Measurements from ENCODE around the gene MFN1. TPM values are rescaled to one million over a fixed set of nuclear protein-coding genes. Genes with fewer than 3 reads are reported as not detected.

MFN1 gene
- total RNA-seq, 1 experiment from 2014 or later: 45.2 TPM

GRCh38 chr3:179432021-179432420 lies 84.5 kb downstream of the MFN1 start:
- Histone ChIP-seq H3K79me1 (ENCODE audit: insufficient read depth, low read depth, low read length, poor library complexity, severe bottlenecking) (peaks cover 2% of the 10 kb centered on the region), H4K8ac (replicated peaks; ENCODE audit: insufficient read length, low read depth, low read length) (no peak overlapping the region), H3K56ac (ENCODE audit: insufficient read length, low read depth, low read length) (no peak overlapping the region), H3T11ph (ENCODE audit: low read length) (no peak overlapping the region), H3K9me3 (ENCODE audit: control insufficient read depth, low read depth, low read length) (no peaks in the 10 kb centered on the region), H4K20me1 (ENCODE audit: control insufficient read depth, insufficient read depth, insufficient read length) (no peaks in the 10 kb centered on the region), H3K18ac (ENCODE audit: insufficient read length, low read depth, low read length) (no peak overlapping the region), H2AFZ (ENCODE audit: low read length) (no peak overlapping the region), H3K79me2 (ENCODE audit: insufficient read depth, low read length) (no peaks in the 10 kb centered on the region; the same call in 1 of the 2 replicates), H2BK120ac (ENCODE audit: low read depth, low read length, poor library complexity, severe bottlenecking) (no peak overlapping the region), H3K4ac (ENCODE audit: low read depth, low read length) (no peak overlapping the region), H2BK12ac (ENCODE audit: insufficient read length, low read depth, low read length) (no peak overlapping the region), H3K14ac (ENCODE audit: insufficient read depth, low read length) (no peak overlapping the region), H3K4me2 (ENCODE audit: insufficient read depth, insufficient read length, low read length) (no peak overlapping the region), H4K5ac (ENCODE audit: insufficient read length, low read depth, low read length) (no peak overlapping the region), H4K91ac (ENCODE audit: insufficient read length, low read depth, low read length) (no peak overlapping the region), H2BK5ac (ENCODE audit: insufficient read length, low read length) (no peak overlapping the region), H2BK20ac (ENCODE audit: low read depth, low read length, poor library complexity, severe bottlenecking) (no peak overlapping the region), H3K23ac (ENCODE audit: insufficient read length, low read depth, low read length) (no peak overlapping the region), H3K27ac (ENCODE audit: insufficient read length, low read depth, low read length) (no peak overlapping the region), H3K23me2 (ENCODE audit: insufficient read length, low read depth, low read length, poor library complexity, severe bottlenecking) (no peaks in the 10 kb centered on the region), H2AK5ac (ENCODE audit: insufficient read length, low read length) (no peak overlapping the region), H3K4me1 (ENCODE audit: insufficient read depth, low read length) (no peaks in the 10 kb centered on the region; the same call in 1 of the 2 replicates), H3K27me3 (ENCODE audit: insufficient read depth, low read length) (no peaks in the 10 kb centered on the region), H3K9ac (ENCODE audit: extremely low read depth, insufficient read length, low read length) (no peak overlapping the region), H2BK15ac (ENCODE audit: low read depth, low read length) (no peak overlapping the region)
- Mint-ChIP-seq H3K27me3 (ENCODE audit: low read depth) (no peaks in the 10 kb centered on the region), H3K4me1 (peaks cover 2 to 8% of the 10 kb centered on the region in 2 experiments; a peak in 3 of 4 replicates), H3K4me3 (no peak overlapping the region), H3K36me3 (ENCODE audit: insufficient read depth in 1 of 3, low read depth in 3 of 3) (no peaks in the 10 kb centered on the region), H3K27ac (0 out of 7 replicates have a peak overlapping the region, but pooled peaks of 1 of the 3 experiments have one; percentile 3), H3K9me3 (no peaks in the 10 kb centered on the region)
- TF ChIP-seq CTCF (conservative IDR thresholded peaks at IDR 0.05): no peak
- WGBS (ENCODE audit: extremely low coverage, insufficient read length, low lambda C conversion rate): no CpG with 5 or more reads among the region's 3 CpGs
- no peak for DNase-seq
